ENCODE data around the gene RNF151. TPM values are rescaled to one million over a fixed set of nuclear protein-coding genes. Genes with fewer than 3 reads are reported as not detected.
"Not testable (repeated sequence)": the region's sequence is repeated elsewhere in the genome, so short reads cannot be mapped to it uniquely, and the experiment has no call there.

RNF151 gene
- total RNA-seq, 4 donors from 2014 or later, result not detected

- WGBS, result no CpG with 5 or more reads among the region's 55 CpGs
- Histone ChIP-seq H3K9me3 (no peaks in the 10 kb centered on the region), H3K27me3 (no peaks in the 10 kb centered on the region), H3K4me3 (peak overlapping the region; percentile 99), H3K27ac (peak overlapping the region; percentile 97), H3K4me1 (peaks cover 57% of the 10 kb centered on the region), H3K36me3 (no peaks in the 10 kb centered on the region)
- no peak for DNase-seq (ENCODE audit: low spot score in 2 of 2)
- TF ChIP-seq EP300 (IDR thresholded peaks at IDR 0.05) (no peak), POLR2AphosphoS5 (IDR thresholded peaks at IDR 0.05) (no peak), POLR2A (IDR thresholded peaks at IDR 0.05) (no peak), CTCF (IDR thresholded peaks at IDR 0.05) (no peak)
Measured at GRCh38 chr16:2009164-2009711, 42.6 kb downstream of the RNF151 start.

GRCh38 chr16:2009791-2010510, 43.3 kb downstream of the RNF151 start, which contains the start of gene ZNF598:
Gene ZNF598, minus strand, starts transcription at chr16:2009821.
- DNase-seq (ENCODE audit: low spot score in 2 of 2), result no peak
- Histone ChIP-seq H3K4me3 (peak within 1 kb of the TSS; percentile 99), H3K27ac (peak within 1 kb of the TSS; percentile 97), H3K36me3 (no peaks in the 10 kb centered on the region), H3K4me1 (peaks cover 52% of the 10 kb centered on the region), H3K27me3 (no peaks in the 10 kb centered on the region), H3K9me3 (no peaks in the 10 kb centered on the region)
- TF ChIP-seq EP300 (IDR thresholded peaks at IDR 0.05) (no peak), POLR2A (IDR thresholded peaks at IDR 0.05) (peak; percentile 77 to 81), CTCF (IDR thresholded peaks at IDR 0.05) (no peak), POLR2AphosphoS5 (IDR thresholded peaks at IDR 0.05) (peak in 2 of 3 donors; percentile 12 to 77)
- WGBS, result 2% methylated on average over 8 of the region's 52 CpGs

DNA sequence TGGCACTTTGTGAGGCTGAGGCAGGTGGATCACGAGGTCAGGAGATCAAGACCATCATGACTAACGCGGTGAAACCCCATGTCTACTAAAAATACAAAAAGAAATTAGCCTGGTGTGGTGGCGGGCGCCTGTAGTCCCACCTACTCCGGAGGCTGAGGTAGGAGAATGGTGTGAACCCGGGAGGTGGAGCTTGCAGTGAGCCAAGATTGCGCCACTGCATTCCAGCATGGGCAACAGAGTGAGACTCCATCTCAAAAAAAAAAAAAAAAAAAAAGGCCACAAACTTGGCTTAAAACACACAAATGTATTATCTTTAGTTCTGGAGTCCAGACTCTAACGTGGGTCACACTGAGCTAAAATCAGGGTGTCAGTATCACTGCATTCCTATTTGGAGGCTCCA, 45.1 kb downstream of the RNF151 start:
- H3K4me1 ChIP-seq, result peaks cover 46% of the 10 kb centered on the region
- not testable (repeated sequence) for H3K27ac ChIP-seq; H3K36me3 ChIP-seq; DNase-seq (ENCODE audit: low spot score in 2 of 2); H3K4me3 ChIP-seq; H3K9me3 ChIP-seq; H3K27me3 ChIP-seq
- WGBS, result 82% methylated on average over 9 of the region's 9 CpGs

DNA sequence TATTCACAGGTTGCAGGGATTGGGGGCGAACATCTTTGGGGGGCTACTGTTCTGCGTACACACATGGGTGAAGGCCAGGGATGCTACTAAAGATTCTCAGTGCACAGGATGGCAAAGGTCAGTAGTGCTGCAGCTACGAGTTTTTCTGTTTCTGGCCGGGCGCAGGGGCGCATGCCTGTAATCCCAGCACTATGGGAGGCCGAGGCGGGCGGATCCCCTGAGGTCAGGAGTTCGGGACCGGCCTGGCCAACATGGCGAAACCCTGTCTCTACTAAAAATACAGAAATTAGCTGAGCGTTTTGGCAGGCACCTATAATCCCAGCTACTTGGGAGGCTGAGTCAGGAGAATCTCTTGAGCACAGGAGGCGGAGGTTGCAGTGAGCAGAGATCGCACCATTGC, 46.9 kb downstream of the RNF151 start:
- DNase-seq (ENCODE audit: low spot score in 2 of 2), result no peak
- Histone ChIP-seq H3K27me3 (peaks cover under 1% of the 10 kb centered on the region), H3K4me1 (peaks cover 28% of the 10 kb centered on the region), H3K27ac (no peak overlapping the region), H3K9me3 (no peaks in the 10 kb centered on the region), H3K36me3 (no peaks in the 10 kb centered on the region), H3K4me3 (no peak overlapping the region)
- no peak for TF ChIP-seq CTCF (IDR thresholded peaks at IDR 0.05)
- no peak for TF ChIP-seq POLR2AphosphoS5 (IDR thresholded peaks at IDR 0.05)
- WGBS, result 92% methylated on average over 15 of the region's 15 CpGs

- H3K9me3 ChIP-seq, result no peaks in the 10 kb centered on the region
- no peak overlapping the region for H3K4me3 ChIP-seq
- TF ChIP-seq CTCF (IDR thresholded peaks at IDR 0.05) (no peak), POLR2A (IDR thresholded peaks at IDR 0.05) (no peak), POLR2AphosphoS5 (IDR thresholded peaks at IDR 0.05) (no peak), EP300 (IDR thresholded peaks at IDR 0.05) (no peak)
- H3K36me3 ChIP-seq, result no peaks in the 10 kb centered on the region
- peaks cover 29% of the 10 kb centered on the region for H3K4me1 ChIP-seq
- no peak for DNase-seq (ENCODE audit: low spot score in 2 of 2)
- 60% methylated on average over 24 of the region's 24 CpGs for WGBS
- H3K27me3 ChIP-seq, result peaks cover 18% of the 10 kb centered on the region
- peak overlapping the region; percentile 25 for H3K27ac ChIP-seq
Measured at GRCh38 chr16:2015117-2015946, 48.7 kb downstream of the RNF151 start.

Measured in suprapubic skin (tissue), 4 donors.